ENCODE results near the gene NTM. TPM values are rescaled to one million over a fixed set of nuclear protein-coding genes. Genes with fewer than 3 reads are reported as not detected.

Gene NTM
- total and polyA plus RNA-seq, 2 donors (not counting 3 experiments of a cell fraction or from before 2014, with no cell fraction given): 1.00 to 1.1 TPM

GRCh38 chr11:131907371-131907770, 537.0 kb downstream of the NTM start:
- DNase-seq (ENCODE audit: low read depth, low spot score): no peak
- no peak overlapping the region for H3K27ac ChIP-seq (ENCODE audit: insufficient read depth, low read depth, low read length)
- ChIA-PET CTCF (interaction anchor here (1.1 to 8.8 kb wide), 6 partner anchors 39 to 1034 kb away, joined by 3 to 263 read pairs (median 14); no protein-coding TSS in a partner anchor), POLR2A (no interaction called here)
- peaks cover 0 to 11% of the 10 kb centered on the region in 2 experiments for H3K27me3 ChIP-seq (ENCODE audit: control insufficient read depth in 2 of 2, insufficient read depth in 2 of 2, low read length in 2 of 2)
- FAIRE-seq: no peak
- H3K9me1 ChIP-seq (replicated peaks; ENCODE audit: control insufficient read depth, extremely low read depth, insufficient read depth, low read length): no peaks in the 10 kb centered on the region
- H3K4me3 ChIP-seq (replicated peaks in 1 of 3; ENCODE audit: insufficient read depth in 1 of 3, low read depth in 1 of 3, low read length in 3 of 3): no peak overlapping the region
- no peak overlapping the region for H2AFZ ChIP-seq (ENCODE audit: low read depth, low read length)
- BruUV-seq (replicated peaks): no TSS peak
- intact Hi-C loops (cut with micrococcal nuclease) (no loop called here), dilution Hi-C loops (cut with MboI; ENCODE audit: extremely low pct_ligation_motif_present, low sequenced_read_pairs) (loop anchor here (25.0 kb wide), 1 partner anchor 170 kb away; no protein-coding TSS in a partner anchor)
- no peak overlapping the region for H3K4me2 ChIP-seq (ENCODE audit: insufficient read depth, low read length)
- no peak for TF ChIP-seq EZH2 (IDR thresholded peaks at IDR 0.05; ENCODE audit: borderline replicate concordance, low read depth, low read length, severe bottlenecking)
- TF ChIP-seq, protein P1, sequence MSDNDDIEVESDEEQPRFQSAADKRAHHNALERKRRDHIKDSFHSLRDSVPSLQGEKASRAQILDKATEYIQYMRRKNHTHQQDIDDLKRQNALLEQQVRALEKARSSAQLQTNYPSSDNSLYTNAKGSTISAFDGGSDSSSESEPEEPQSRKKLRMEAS (IDR thresholded peaks at IDR 0.05; ENCODE audit: insufficient read depth, insufficient read length): no peak
- no peak for TF ChIP-seq GATA2 (IDR thresholded peaks at IDR 0.05; ENCODE audit: insufficient read depth, insufficient read length, low read depth, low read length)
- H3K79me2 ChIP-seq (ENCODE audit: control insufficient read depth, insufficient read depth, low read length): no peaks in the 10 kb centered on the region
- peaks cover 5% of the 10 kb centered on the region for H3K4me1 ChIP-seq (ENCODE audit: control insufficient read depth, extremely low read depth, insufficient read depth, low read length)
- H3K36me3 ChIP-seq (ENCODE audit: control insufficient read depth in 2 of 2, extremely low read depth in 1 of 2, insufficient read depth in 2 of 2, low read length in 2 of 2): no peaks in the 10 kb centered on the region
- H3K9me3 ChIP-seq (replicated peaks; ENCODE audit: control insufficient read depth, insufficient read depth, low read length): no peaks in the 10 kb centered on the region
- H4K20me1 ChIP-seq (replicated peaks; ENCODE audit: control insufficient read depth, extremely low read depth, insufficient read depth, low read length): no peaks in the 10 kb centered on the region
- no peak overlapping the region for H3K9ac ChIP-seq (replicated peaks; ENCODE audit: extremely low read depth, insufficient read depth, low read length)

- TF ChIP-seq EZH2 (IDR thresholded peaks at IDR 0.05; ENCODE audit: borderline replicate concordance, low read depth, low read length, severe bottlenecking): no peak
- no peak for TF ChIP-seq GATA2 (IDR thresholded peaks at IDR 0.05; ENCODE audit: insufficient read depth, insufficient read length, low read depth, low read length)
- TF ChIP-seq POLR2AphosphoS5 (IDR thresholded peaks at IDR 0.05; ENCODE audit: insufficient read depth, low read depth, low read length): no peak
- TF ChIP-seq, protein P1 (IDR thresholded peaks at IDR 0.05; ENCODE audit: insufficient read depth, insufficient read length): no peak
- no peak for TF ChIP-seq POLR2A (IDR thresholded peaks at IDR 0.05; ENCODE audit: low read depth, low read length)
- TF ChIP-seq JUN (IDR thresholded peaks at IDR 0.05; ENCODE audit: borderline replicate concordance, insufficient read depth, insufficient read length, low read depth): no peak
- TF ChIP-seq, protein P2, sequence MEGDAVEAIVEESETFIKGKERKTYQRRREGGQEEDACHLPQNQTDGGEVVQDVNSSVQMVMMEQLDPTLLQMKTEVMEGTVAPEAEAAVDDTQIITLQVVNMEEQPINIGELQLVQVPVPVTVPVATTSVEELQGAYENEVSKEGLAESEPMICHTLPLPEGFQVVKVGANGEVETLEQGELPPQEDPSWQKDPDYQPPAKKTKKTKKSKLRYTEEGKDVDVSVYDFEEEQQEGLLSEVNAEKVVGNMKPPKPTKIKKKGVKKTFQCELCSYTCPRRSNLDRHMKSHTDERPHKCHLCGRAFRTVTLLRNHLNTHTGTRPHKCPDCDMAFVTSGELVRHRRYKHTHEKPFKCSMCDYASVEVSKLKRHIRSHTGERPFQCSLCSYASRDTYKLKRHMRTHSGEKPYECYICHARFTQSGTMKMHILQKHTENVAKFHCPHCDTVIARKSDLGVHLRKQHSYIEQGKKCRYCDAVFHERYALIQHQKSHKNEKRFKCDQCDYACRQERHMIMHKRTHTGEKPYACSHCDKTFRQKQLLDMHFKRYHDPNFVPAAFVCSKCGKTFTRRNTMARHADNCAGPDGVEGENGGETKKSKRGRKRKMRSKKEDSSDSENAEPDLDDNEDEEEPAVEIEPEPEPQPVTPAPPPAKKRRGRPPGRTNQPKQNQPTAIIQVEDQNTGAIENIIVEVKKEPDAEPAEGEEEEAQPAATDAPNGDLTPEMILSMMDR (IDR thresholded peaks at IDR 0.05; ENCODE audit: extremely low read depth in 1 of 2, insufficient read depth in 1 of 2, low read depth in 1 of 2, low read length in 2 of 2): no peak
- no peak for TF ChIP-seq FOS (IDR thresholded peaks at IDR 0.05; ENCODE audit: borderline replicate concordance, insufficient read depth, low read length)
- TF ChIP-seq MYC (IDR thresholded peaks at IDR 0.05; ENCODE audit: low read depth, low read length): no peak
- DNase-seq (ENCODE audit: low read depth, low spot score) (no peak), FAIRE-seq (no peak)
- H3K4me3 ChIP-seq (replicated peaks in 1 of 3; ENCODE audit: insufficient read depth in 1 of 3, low read depth in 1 of 3, low read length in 3 of 3): no peak overlapping the region
- no TSS peak for BruUV-seq (replicated peaks)
- no peak overlapping the region for H2AFZ ChIP-seq (ENCODE audit: low read depth, low read length)
- H3K9ac ChIP-seq (replicated peaks; ENCODE audit: extremely low read depth, insufficient read depth, low read length): no peak overlapping the region
- ChIA-PET POLR2A (no interaction called here), CTCF (interaction anchor here (2.0 to 8.8 kb wide), 4 partner anchors 40 to 218 kb away, joined by 11 to 263 read pairs (median 122); no protein-coding TSS in a partner anchor)
- no peaks in the 10 kb centered on the region for H3K36me3 ChIP-seq (ENCODE audit: control insufficient read depth in 2 of 2, extremely low read depth in 1 of 2, insufficient read depth in 2 of 2, low read length in 2 of 2)
- no peaks in the 10 kb centered on the region for H3K9me3 ChIP-seq (replicated peaks; ENCODE audit: control insufficient read depth, insufficient read depth, low read length)
- H3K79me2 ChIP-seq (ENCODE audit: control insufficient read depth, insufficient read depth, low read length): no peaks in the 10 kb centered on the region
- no peaks in the 10 kb centered on the region for H3K9me1 ChIP-seq (replicated peaks; ENCODE audit: control insufficient read depth, extremely low read depth, insufficient read depth, low read length)
- peaks cover 5% of the 10 kb centered on the region for H3K4me1 ChIP-seq (ENCODE audit: control insufficient read depth, extremely low read depth, insufficient read depth, low read length)
- dilution Hi-C loops (cut with MboI; ENCODE audit: extremely low pct_ligation_motif_present, low sequenced_read_pairs) (loop anchor here (25.0 kb wide), 1 partner anchor 171 kb away; no protein-coding TSS in a partner anchor), intact Hi-C loops (cut with micrococcal nuclease) (no loop called here)
- H4K20me1 ChIP-seq (replicated peaks; ENCODE audit: control insufficient read depth, extremely low read depth, insufficient read depth, low read length): no peaks in the 10 kb centered on the region
- H3K4me2 ChIP-seq (ENCODE audit: insufficient read depth, low read length): no peak overlapping the region
- no peak overlapping the region for H3K27ac ChIP-seq (ENCODE audit: insufficient read depth, low read depth, low read length)
- H3K27me3 ChIP-seq (ENCODE audit: control insufficient read depth in 2 of 2, insufficient read depth in 2 of 2, low read length in 2 of 2): peaks cover 0 to 11% of the 10 kb centered on the region in 2 experiments
Measured at GRCh38 chr11:131908316-131908715, 537.9 kb downstream of the NTM start.

Data from endothelial cell of umbilical vein (primary cell).